ENCODE measurements around the gene WTAP.
"Not testable (repeated sequence)": the region's sequence is repeated elsewhere in the genome, so short reads cannot be mapped to it uniquely, and the experiment has no call there.

The WTAP gene

GRCh38 chr6:159726918-159727716 is at the start of gene WTAP:
Gene WTAP, plus strand, starts transcription at chr6:159727506. Its CDS starts 8,760 bp downstream, at chr6:159736266.
- in situ Hi-C loops (cut with MboI; ENCODE audit: low pct_unique_long_range_greater_than_20kb, low sequenced_read_pairs), result no loop called here
- peak; percentile 98 for DNase-seq

GRCh38 chr6:159677506-159678165 is 49.7 kb upstream of the WTAP start:
- no peak for DNase-seq
- in situ Hi-C loops (cut with MboI; ENCODE audit: low pct_unique_long_range_greater_than_20kb, low sequenced_read_pairs), result no loop called here

GRCh38 chr6:159678574-159678973 is 48.7 kb upstream of the WTAP start:
- in situ Hi-C loops (cut with MboI; ENCODE audit: low pct_unique_long_range_greater_than_20kb, low sequenced_read_pairs), result no loop called here
- DNase-seq, result no peak

GRCh38 chr6:159679091-159680077 is 47.9 kb upstream of the WTAP start:
- in situ Hi-C loops (cut with MboI; ENCODE audit: low pct_unique_long_range_greater_than_20kb, low sequenced_read_pairs), result no loop called here

GRCh38 chr6:159680104-159680503 is 47.2 kb upstream of the WTAP start:
- no peak for DNase-seq
- in situ Hi-C loops (cut with MboI; ENCODE audit: low pct_unique_long_range_greater_than_20kb, low sequenced_read_pairs), result no loop called here

More at GRCh38 chr6:159679091-159680077, 47.9 kb upstream of the WTAP start:
- no peak for DNase-seq

DNA sequence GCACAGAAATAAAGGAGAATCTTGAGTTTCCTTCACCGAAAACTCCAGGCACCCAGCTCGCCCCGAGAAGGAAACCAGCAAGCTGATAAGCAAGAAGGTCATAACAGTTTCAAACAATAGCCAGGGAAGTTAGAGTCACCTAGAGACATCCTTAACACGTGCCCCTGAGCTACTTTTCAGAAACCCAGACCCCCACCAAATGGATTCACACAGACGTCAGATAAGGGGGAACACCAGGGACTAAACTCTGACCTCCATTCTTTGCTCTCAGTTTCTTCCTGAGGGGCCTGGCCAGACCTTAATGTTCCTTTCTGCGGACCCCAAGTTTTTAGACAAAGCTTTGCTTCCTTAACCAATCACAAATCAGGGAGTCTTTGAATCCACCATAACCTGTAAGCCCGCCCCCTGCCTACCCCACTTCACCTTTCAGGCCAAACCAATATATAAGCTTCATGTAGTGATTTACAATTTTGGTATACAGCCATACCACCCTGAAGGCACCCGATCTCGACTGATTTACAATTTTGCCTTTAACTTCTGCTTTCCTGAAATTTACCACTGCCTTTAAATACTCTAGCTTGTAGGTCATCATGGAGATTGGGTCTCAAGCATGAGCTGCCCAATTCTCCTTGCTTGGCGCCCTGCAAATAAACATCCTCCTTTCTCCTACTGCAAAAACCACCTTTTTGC is 46.0 kb upstream of the WTAP start:
- in situ Hi-C loops (cut with MboI; ENCODE audit: low pct_unique_long_range_greater_than_20kb, low sequenced_read_pairs), result no loop called here
- DNase-seq, result no peak

DNA sequence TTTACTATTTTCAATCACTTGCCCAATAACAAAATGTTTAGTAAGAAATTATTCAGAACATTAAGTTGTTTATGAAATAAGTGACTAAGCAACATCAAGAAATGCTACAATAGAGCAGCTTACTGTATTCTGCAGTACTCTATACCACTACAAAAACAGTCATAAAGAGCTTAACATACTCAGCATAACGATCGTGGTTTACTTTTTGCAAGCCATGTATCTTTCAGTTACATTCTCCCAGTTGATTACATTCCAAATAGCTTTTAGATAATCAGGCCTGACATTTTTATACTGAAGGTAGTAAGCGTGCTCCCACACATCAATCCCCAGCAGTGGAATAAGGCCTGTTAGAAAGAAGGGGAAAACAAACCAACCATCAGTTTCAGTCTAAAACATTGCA is 45.0 kb upstream of the WTAP start:
- no peak for DNase-seq
- in situ Hi-C loops (cut with MboI; ENCODE audit: low pct_unique_long_range_greater_than_20kb, low sequenced_read_pairs), result no loop called here

GRCh38 chr6:159682810-159683209 is 44.5 kb upstream of the WTAP start:
- in situ Hi-C loops (cut with MboI; ENCODE audit: low pct_unique_long_range_greater_than_20kb, low sequenced_read_pairs), result no loop called here
- DNase-seq, result no peak

DNA sequence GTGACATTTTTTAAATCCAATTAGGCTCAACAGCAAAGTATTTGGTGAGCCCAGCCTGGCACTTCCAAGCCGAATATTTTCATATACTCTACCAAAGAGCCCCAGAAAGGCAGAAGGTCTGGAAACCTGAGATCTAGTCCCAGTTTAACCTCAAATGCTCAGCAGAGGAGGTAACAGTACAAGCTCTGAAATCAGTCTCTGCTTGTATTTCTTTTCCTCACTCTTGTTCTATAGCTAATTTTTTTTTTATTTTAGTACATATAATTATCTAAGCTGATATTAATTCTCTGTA is 43.3 kb upstream of the WTAP start:
- in situ Hi-C loops (cut with MboI; ENCODE audit: low pct_unique_long_range_greater_than_20kb, low sequenced_read_pairs), result no loop called here
- DNase-seq, result no peak

DNA sequence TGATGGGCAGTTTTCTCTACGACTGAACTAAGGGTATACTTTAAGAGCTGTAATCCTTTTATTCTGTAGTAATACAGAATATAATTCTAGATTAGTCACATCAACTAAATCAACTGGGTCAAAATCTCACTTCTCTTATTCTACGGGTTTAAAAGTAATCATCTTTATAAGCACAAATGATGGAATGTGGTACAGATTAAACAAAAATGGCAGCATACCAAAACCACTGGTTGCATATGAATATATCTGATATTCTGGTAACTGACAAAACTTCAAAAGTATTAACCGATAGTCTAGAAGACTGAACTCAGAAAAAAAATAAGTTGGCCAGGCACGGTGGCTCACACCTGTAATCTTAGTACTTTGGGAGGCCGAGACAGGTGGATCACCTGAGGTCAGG is 41.3 kb upstream of the WTAP start:
- no peak for DNase-seq
- in situ Hi-C loops (cut with MboI; ENCODE audit: low pct_unique_long_range_greater_than_20kb, low sequenced_read_pairs), result no loop called here

DNA sequence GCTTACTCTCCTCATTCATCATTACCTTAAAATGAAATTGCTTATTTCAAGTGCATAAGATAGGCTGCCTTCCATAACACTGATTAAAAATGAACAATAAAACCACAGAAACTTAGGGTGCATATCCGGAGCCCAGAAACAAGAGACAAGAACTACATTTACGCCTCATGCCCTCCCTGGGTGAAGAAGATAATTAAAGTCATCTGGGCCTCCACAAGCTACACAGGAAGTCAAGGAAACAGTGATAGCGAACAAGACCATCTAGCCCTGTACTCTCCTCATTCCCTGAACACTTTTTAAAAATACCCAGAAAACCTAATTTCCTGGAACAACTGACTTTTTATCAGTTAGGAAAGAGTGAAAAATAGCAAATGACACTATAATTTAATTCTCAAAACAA is 40.6 kb upstream of the WTAP start:
- in situ Hi-C loops (cut with MboI; ENCODE audit: low pct_unique_long_range_greater_than_20kb, low sequenced_read_pairs), result no loop called here
- peak; percentile 37 for DNase-seq

- peak; percentile 18 for DNase-seq
- in situ Hi-C loops (cut with MboI; ENCODE audit: low pct_unique_long_range_greater_than_20kb, low sequenced_read_pairs), result no loop called here
These were observed 40.0 kb upstream of the WTAP start for GRCh38 chr6:159687341-159687740.

DNA sequence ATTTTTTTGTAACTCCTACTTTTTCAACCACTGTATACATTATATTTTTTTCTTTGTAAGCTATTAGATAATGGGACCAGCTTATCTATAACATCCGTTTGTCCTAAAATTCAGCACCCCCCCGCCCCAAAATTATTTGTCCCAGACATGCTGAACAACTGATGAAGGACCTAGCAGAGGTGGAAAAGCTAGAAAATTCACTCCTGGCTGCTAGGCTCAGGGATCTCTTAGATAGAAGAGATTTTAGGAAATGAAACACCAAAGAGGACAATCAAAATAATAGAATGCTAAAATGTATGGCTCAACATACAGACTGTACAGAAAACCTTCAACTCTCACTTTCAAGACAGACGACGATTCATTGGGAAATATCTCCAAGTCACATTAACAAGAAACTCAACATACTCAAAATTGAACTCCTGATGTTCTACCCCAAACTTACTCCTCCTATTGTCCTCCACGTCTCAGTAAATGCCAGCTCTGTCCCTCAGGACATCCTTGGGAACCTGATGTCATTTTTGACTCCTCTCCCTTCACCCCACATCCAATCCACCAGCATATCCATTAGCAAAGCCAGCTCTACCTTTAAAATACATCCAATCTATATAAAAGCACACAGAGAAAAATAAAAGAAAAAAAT is 38.9 kb upstream of the WTAP start:
- in situ Hi-C loops (cut with MboI; ENCODE audit: low pct_unique_long_range_greater_than_20kb, low sequenced_read_pairs), result no loop called here
- no peak for DNase-seq

- no peak for DNase-seq
- in situ Hi-C loops (cut with MboI; ENCODE audit: low pct_unique_long_range_greater_than_20kb, low sequenced_read_pairs), result no loop called here
These were observed 38.3 kb upstream of the WTAP start for GRCh38 chr6:159689001-159689400.

DNA sequence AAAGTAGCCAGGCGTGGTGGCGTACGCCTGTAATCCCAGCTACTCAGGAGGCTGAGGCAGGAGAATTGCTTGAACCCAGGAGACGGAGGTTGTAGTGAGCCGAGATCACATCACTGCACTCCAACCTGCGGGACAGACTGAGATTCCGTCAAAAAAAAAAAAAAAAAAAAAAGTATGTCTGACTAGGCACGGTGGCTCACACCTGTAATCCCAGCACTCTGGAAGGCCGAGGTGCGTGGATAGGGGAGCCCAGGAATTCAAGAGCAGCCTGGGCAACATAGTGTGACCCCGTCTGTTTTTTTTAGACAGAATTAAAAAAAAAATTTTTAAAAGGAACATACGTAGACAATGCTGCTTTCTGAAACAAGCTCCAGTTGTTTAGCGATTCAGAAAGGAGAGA is 37.2 kb upstream of the WTAP start:
- DNase-seq; in situ Hi-C loops (cut with MboI; ENCODE audit: low pct_unique_long_range_greater_than_20kb, low sequenced_read_pairs): not testable (repeated sequence)

- in situ Hi-C loops (cut with MboI; ENCODE audit: low pct_unique_long_range_greater_than_20kb, low sequenced_read_pairs), result no loop called here
- DNase-seq, result peak; percentile 83
These were observed 36.0 kb upstream of the WTAP start for GRCh38 chr6:159691133-159691962.

DNA sequence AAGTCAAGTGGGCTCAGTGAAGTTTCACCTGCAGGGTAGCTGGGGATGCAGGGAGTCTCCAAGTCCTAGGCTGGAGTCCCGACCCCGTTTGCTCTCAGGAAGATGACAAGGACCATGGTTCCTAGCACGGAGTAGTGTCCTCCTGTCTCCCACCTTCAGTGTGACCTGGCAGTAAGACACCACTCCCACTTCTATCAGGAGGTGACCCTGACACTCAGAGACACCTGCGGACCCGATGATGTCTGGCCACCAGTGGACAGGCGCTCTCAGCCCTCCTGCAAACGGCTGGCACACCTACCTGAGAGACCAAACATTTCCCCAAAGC is 35.4 kb upstream of the WTAP start:
- in situ Hi-C loops (cut with MboI; ENCODE audit: low pct_unique_long_range_greater_than_20kb, low sequenced_read_pairs), result no loop called here
- peak; percentile 20 for DNase-seq

Measured in KBM-7 (cell line).